IPS-15b (cell line): ENCODE data around the gene CGREF1.
"Not testable (repeated sequence)": the region's sequence is repeated elsewhere in the genome, so short reads cannot be mapped to it uniquely, and the experiment has no call there.

Experiments used
- H3K27me3 ChIP-seq: one replicate; pipeline ENCODE4 v1.6.1; 2013; ENCODE audit warnings: low read length; ENCODE audit not compliant: control insufficient read depth, insufficient read depth
- H3K36me3 ChIP-seq: one replicate; pipeline ENCODE4 v1.6.1; 2013; ENCODE audit warnings: low read length; ENCODE audit not compliant: control insufficient read depth, insufficient read depth
- H3K4me1 ChIP-seq: one replicate; pipeline ENCODE4 v1.6.1; 2013; ENCODE audit warnings: mild to moderate bottlenecking, low read length; ENCODE audit not compliant: control insufficient read depth, insufficient read depth
- H3K4me3 ChIP-seq: one replicate; pipeline ENCODE4 v1.5.1; 2013; ENCODE audit warnings: low read depth, low read length
- H3K9ac ChIP-seq: one replicate; pipeline ENCODE4 v1.6.1; 2013; ENCODE audit warnings: low read depth, mild to moderate bottlenecking, low read length
- H3K9me3 ChIP-seq: one replicate; pipeline ENCODE4 v1.6.1; 2013; ENCODE audit warnings: mild to moderate bottlenecking, low read length; ENCODE audit not compliant: control insufficient read depth, insufficient read depth

CGREF1 gene

DNA sequence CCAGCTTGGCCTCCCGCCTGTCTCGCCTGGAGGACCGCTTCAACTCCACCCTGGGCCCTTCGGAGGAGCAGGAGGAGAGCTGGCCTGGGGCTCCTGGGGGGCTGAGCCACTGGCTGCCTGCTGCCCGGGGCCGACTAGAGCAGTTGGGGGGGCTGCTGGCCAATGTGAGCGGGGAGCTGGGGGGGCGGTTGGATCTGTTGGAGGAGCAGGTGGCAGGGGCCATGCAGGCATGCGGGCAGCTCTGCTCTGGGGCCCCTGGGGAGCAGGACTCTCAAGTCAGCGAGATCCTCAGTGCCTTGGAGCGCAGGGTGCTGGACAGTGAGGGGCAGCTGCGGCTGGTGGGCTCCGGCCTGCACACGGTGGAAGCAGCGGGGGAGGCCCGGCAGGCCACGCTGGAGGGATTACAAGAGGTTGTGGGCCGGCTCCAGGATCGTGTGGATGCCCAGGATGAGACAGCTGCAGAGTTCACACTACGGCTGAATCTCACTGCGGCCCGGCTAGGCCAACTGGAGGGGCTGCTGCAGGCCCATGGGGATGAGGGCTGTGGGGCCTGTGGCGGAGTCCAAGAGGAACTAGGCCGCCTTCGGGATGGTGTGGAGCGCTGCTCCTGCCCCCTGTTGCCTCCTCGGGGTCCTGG lies 36.0 kb downstream of the CGREF1 start:
- no peak overlapping the region for H3K9ac ChIP-seq
- peaks cover 3% of the 10 kb centered on the region for H3K4me1 ChIP-seq
- H3K27me3 ChIP-seq, result peaks cover 12% of the 10 kb centered on the region
- no peaks in the 10 kb centered on the region for H3K36me3 ChIP-seq
- no peaks in the 10 kb centered on the region for H3K9me3 ChIP-seq
- no peak overlapping the region for H3K4me3 ChIP-seq

DNA sequence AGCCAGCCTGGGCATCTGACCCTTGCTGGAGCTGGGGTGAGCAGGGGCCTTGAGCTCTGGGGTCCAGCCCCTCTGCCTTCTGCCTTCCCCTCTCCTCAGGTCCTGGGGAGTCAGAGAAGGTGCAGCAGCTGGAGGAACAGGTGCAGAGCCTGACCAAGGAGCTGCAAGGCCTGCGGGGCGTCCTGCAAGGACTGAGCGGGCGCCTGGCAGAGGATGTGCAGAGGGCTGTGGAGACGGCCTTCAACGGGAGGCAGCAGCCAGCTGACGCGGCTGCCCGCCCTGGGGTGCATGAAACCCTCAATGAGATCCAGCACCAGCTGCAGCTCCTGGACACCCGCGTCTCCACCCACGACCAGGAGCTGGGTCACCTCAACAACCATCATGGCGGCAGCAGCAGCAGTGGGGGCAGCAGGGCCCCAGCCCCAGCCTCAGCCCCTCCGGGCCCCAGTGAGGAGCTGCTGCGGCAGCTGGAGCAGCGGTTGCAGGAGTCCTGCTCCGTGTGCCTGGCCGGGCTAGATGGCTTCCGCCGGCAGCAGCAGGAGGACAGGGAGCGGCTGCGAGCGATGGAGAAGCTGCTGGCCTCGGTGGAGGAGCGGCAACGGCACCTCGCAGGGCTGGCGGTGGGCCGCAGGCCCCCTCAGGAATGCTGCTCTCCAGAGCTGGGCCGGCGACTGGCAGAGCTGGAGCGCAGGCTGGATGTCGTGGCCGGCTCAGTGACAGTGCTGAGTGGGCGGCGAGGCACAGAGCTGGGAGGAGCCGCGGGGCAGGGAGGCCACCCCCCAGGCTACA lies 36.8 kb downstream of the CGREF1 start:
- no peak overlapping the region for H3K4me3 ChIP-seq
- no peak overlapping the region for H3K9ac ChIP-seq
- no peaks in the 10 kb centered on the region for H3K9me3 ChIP-seq
- H3K36me3 ChIP-seq, result no peaks in the 10 kb centered on the region
- no peaks in the 10 kb centered on the region for H3K4me1 ChIP-seq
- H3K27me3 ChIP-seq, result peaks cover 6% of the 10 kb centered on the region

GRCh38 chr2:27080603-27080936 lies 38.4 kb downstream of the CGREF1 start:
- H3K4me1 ChIP-seq, result no peaks in the 10 kb centered on the region
- H3K9ac ChIP-seq, result no peak overlapping the region
- no peak overlapping the region for H3K4me3 ChIP-seq

GRCh38 chr2:27080140-27080469 lies 38.8 kb downstream of the CGREF1 start:
- Histone ChIP-seq H3K4me3 (no peak overlapping the region), H3K27me3 (peaks cover 4% of the 10 kb centered on the region), H3K36me3 (no peaks in the 10 kb centered on the region), H3K4me1 (no peaks in the 10 kb centered on the region), H3K9me3 (no peaks in the 10 kb centered on the region), H3K9ac (no peak overlapping the region)

More at GRCh38 chr2:27080603-27080936, 38.4 kb downstream of the CGREF1 start:
- H3K36me3 ChIP-seq, result no peaks in the 10 kb centered on the region
- H3K9me3 ChIP-seq, result no peaks in the 10 kb centered on the region
- H3K27me3 ChIP-seq, result peaks cover 6% of the 10 kb centered on the region

DNA sequence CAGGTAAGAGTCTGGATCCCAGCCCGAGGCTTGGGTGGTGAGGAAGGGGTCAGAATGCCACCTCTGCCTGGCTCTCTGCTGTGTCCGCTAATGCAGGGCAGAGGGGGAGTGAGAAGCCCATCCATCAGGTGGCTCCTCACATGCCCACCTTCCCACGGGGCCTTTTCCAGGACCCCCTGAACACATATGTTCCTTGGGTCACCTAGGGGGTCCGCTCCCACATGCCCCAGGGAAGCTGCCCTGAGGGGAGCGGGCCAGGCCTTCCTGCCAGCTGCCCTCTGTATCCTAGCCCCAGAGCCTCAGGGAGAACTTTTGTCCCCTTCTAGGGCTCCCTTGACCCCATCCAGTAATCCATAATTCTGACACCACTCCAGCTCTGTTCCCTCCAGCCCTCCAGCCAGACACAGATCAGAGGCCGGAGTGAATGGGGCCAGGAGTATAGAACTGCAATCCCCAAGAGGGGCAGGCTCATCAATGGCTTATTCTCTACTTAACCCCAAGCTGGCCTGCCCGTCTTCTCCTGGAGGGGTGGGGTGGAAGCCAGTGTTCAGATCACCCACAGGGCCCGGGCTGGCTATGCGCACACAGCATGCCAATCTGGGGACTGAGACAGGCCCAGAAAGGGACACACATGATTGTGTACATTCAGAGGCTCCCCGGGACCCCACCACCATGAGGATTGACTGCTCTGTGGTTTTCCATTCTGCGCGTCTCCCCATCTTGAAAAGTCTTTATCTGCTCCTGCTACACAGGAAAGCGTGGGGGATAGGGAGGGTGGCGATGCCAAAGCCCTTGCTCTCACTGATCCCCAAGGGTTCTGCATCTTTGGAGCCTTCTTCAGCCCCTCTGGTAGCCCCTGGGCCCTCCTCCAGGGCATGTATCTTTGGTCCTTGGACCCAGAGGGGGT lies 39.4 kb downstream of the CGREF1 start:
- no peaks in the 10 kb centered on the region for H3K9me3 ChIP-seq
- H3K9ac ChIP-seq, result no peak overlapping the region
- no peak overlapping the region for H3K4me3 ChIP-seq
- H3K27me3 ChIP-seq, result no peaks in the 10 kb centered on the region
- H3K36me3 ChIP-seq, result no peaks in the 10 kb centered on the region
- H3K4me1 ChIP-seq, result no peaks in the 10 kb centered on the region

- H3K9ac ChIP-seq, result peak within 1 kb of the TSS; percentile 47
These were observed 40.4 kb downstream of the CGREF1 start, which contains the start of gene EMILIN1 for GRCh38 chr2:27078267-27079194. Gene EMILIN1 (plus strand): TSS chr2:27078615. CDS start chr2:27079066, 451 bp downstream.

GRCh38 chr2:27077231-27077630 lies 41.7 kb downstream of the CGREF1 start:
- no peak overlapping the region for H3K4me3 ChIP-seq
- no peaks in the 10 kb centered on the region for H3K4me1 ChIP-seq
- H3K27me3 ChIP-seq, result no peaks in the 10 kb centered on the region
- no peaks in the 10 kb centered on the region for H3K9me3 ChIP-seq
- H3K9ac ChIP-seq, result no peak overlapping the region
- H3K36me3 ChIP-seq, result no peaks in the 10 kb centered on the region

More at GRCh38 chr2:27078267-27079194, 40.4 kb downstream of the CGREF1 start, which contains the start of gene EMILIN1:
- Histone ChIP-seq H3K4me1 (no peaks in the 10 kb centered on the region), H3K36me3 (no peaks in the 10 kb centered on the region), H3K27me3 (no peaks in the 10 kb centered on the region), H3K4me3 (no peak within 1 kb of the TSS), H3K9me3 (no peaks in the 10 kb centered on the region)

DNA sequence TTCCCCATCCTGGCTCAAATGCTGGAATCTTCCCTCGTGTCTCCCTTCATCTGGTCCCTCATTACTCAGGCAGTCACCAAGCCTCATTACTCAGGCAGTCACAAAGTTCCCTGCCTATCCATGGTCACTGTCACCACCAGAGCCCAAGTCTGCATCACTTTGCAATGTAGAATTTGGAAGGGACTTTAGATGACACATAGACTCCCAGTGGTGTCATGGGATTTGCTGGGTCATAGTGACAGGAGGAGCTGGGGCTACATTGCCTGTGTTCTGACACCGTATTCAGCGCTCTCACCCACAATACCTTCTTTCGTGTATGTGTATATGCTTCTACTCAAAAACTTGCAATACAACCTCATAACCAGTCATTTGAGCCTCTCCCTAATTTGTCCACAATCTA lies 42.6 kb downstream of the CGREF1 start:
- no peaks in the 10 kb centered on the region for H3K9me3 ChIP-seq
- H3K27me3 ChIP-seq, result no peaks in the 10 kb centered on the region
- H3K9ac ChIP-seq, result no peak overlapping the region
- no peaks in the 10 kb centered on the region for H3K36me3 ChIP-seq
- no peak overlapping the region for H3K4me3 ChIP-seq
- no peaks in the 10 kb centered on the region for H3K4me1 ChIP-seq

DNA sequence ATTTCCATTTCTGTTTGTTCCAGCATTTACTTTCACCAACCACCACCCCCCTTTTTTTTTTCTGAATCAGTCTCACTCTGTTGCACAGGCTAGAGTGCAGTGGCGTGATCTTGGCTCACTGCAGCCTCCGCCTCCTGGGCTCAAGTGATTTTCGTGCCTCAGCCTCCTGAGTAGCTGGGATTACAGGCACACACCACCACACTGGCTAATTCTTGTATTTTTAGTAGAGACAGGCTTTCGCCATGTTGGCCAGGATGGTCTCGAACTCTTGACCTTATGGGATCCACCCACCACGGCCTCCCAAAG lies 43.4 kb downstream of the CGREF1 start:
- H3K4me1 ChIP-seq, H3K9ac ChIP-seq, H3K9me3 ChIP-seq, H3K27me3 ChIP-seq, H3K4me3 ChIP-seq, H3K36me3 ChIP-seq: not testable (repeated sequence)

DNA sequence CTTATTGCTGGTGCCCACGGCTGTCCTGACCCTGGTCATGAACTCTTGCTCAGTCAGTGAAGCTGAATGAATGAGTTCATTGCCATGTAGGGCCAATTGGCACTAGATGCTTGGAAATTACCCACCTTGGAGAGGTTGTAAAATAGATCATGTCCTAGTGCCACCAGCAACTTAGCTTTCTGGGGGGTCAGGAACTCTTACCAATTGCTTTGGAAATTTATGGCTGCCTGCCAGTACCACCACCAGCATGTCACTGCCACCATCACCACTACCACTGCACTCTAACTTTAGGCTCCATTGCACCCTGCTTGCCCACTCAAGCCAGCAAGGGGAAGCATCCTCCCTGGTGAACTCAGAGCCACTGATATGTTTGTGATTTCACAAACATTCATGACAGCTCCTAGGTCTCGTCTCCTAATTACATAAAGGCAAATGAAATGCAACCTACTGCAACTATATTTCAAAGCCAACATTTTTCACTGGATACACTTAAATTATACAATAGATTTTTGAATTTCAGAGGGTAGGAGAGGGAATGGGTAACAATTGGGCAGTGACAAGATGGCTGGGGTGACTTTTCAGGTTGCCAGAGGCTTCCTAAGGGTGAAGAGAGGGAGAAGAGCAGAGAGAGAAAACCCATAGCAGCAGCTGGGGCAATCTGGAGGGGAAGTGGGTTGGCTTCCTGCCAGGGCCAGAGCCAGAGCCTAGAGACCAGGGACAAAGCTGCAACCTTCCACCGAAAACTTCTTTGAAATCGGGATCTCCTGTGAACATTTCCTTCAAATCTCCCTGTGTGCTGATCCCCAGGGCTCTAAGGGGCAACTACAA lies 44.0 kb downstream of the CGREF1 start:
- Histone ChIP-seq H3K27me3 (no peaks in the 10 kb centered on the region), H3K9me3 (no peaks in the 10 kb centered on the region), H3K4me1 (peaks cover 4% of the 10 kb centered on the region), H3K4me3 (no peak overlapping the region), H3K9ac (no peak overlapping the region), H3K36me3 (no peaks in the 10 kb centered on the region)
